Measurements from ENCODE around the gene SFXN2.

Gene SFXN2

GRCh38 chr10:102776779-102777456 lies 62.5 kb downstream of the SFXN2 start:
- DNase-seq (ENCODE audit: low spot score) = peak; percentile 69

- no peak for DNase-seq (ENCODE audit: low spot score)
Observed at GRCh38 chr10:102777711-102778453, 63.4 kb downstream of the SFXN2 start.

DNA sequence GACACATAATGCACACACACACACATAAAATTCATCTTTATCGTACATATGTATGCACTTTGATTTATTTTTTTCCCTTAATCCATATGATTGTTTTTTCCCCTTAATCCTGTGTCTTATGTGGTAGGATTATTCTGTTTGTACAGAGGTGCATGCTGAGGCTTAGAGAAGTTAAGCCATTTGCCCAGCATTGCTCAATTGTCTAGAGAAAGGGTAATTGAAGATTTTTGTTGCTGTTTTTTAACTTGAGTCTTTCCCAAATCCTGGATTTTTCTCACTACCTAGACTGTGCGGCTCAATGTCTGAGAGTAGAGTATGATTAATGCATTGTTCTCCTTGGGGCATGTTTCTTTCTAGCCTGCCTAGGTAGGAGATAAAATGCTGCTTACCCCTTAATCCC lies 64.3 kb downstream of the SFXN2 start:
- no peak for DNase-seq (ENCODE audit: low spot score)

DNA sequence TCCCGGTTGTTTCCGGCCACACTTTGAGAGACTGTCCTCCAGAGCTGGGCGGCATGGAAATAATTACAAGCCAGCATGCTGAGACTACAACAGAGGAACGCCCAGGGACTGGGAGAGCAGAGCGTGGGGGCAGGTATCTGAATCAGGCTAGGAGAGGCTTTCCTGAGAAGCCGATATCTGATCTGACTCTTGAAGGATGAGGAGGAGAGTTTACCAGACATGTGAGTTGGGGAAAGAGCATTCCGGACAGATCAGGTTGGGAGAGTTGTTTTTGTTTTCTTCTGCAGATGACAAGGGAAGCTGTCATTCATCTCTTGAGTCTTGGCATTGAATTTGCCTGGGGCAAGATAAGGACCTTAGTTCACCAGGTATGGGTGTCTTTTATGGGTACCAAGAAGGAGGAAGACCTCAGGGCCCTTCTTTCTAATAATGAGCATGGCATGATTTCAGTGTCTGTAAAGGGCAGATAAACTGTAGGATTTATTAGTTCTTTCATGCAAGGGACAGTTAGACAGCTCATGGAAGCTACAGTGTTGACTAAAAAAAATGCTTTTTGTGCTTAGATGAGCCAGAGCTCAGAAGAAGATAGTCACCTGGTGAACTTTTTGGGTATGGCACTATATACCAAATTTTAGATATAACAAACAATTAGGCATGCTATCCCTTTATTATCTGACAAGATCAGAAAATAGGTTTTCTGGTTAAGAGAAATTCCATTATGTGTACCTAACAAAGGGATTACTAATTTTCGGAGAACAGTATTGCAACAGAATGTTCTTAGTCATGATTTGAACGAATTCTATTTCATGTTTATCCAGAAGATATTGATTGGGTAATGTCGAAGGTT lies 65.5 kb downstream of the SFXN2 start:
- DNase-seq (ENCODE audit: low spot score) = no peak

DNA sequence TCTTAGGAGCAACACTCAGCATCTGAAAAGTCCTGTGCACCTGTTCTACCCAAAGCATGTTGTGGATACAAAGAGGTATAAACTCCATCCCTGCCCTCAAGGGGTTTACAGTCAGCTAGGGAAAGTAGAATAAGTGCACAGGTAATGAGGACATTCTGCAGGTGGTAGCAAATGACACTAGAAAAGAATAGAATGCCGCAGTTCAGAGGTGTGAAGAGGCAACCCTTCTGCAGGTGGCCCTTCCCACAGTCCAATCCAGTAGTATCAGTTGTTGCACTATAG lies 66.0 kb downstream of the SFXN2 start:
- DNase-seq (ENCODE audit: low spot score) = no peak

DNA sequence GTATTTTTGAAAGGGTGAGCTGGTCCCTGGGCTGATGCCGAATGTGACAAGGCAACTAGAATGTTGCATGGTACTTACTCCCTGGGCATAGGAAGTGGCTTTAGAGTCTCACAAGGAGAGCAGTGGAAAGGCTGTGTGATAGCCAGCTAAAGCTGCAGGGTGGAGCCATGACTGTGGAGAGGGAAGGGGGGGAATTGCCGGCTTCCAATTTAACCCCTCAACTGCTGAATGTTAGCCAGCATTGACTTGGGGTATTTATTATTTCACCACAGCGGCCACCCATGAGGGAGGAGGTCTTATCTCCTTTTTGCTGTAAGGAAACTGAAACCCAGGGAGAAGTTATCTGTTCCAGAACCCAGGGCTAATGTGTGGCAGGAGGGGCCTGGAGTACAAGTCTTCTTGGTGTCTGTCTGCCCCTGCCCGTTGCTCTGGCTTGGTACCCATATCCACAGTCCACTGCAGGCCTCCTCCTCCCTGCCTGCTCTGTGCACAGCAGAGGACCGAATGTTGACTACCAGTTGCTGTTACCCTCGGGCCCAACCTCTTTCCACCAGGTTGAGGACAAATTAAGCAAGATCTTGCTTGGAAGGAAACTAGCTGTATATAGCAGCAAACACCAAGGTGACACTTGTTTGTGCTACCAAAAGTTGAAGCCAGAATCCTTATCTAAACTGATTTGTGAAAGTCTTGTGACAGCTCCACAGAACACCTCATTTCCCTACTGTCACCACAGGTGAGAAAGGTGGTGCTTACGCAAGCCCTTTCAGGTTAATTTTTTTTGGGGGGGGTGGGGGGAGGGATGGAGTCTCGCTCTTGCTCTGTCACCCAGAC lies 66.9 kb downstream of the SFXN2 start:
- DNase-seq (ENCODE audit: low spot score) = no peak

GRCh38 chr10:102781921-102782557 lies 67.6 kb downstream of the SFXN2 start:
- no peak for DNase-seq (ENCODE audit: low spot score)

GRCh38 chr10:102782673-102783551 lies 68.5 kb downstream of the SFXN2 start:
- no peak for DNase-seq (ENCODE audit: low spot score)

- DNase-seq (ENCODE audit: low spot score) = no peak
Observed at GRCh38 chr10:102783568-102783967, 69.1 kb downstream of the SFXN2 start.

- no peak for DNase-seq (ENCODE audit: low spot score)
Observed at GRCh38 chr10:102785818-102786217, 71.4 kb downstream of the SFXN2 start.

- DNase-seq (ENCODE audit: low spot score) = no peak
Observed at GRCh38 chr10:102791754-102792395, 77.4 kb downstream of the SFXN2 start.
